Measurements from ENCODE around the gene PTPRE. TPM values are rescaled to one million over a fixed set of nuclear protein-coding genes. Genes with fewer than 3 reads are reported as not detected.
A peak's percentile ranks its signal among the peaks of the same experiment; 100 is the strongest.

Gene PTPRE, protein sequence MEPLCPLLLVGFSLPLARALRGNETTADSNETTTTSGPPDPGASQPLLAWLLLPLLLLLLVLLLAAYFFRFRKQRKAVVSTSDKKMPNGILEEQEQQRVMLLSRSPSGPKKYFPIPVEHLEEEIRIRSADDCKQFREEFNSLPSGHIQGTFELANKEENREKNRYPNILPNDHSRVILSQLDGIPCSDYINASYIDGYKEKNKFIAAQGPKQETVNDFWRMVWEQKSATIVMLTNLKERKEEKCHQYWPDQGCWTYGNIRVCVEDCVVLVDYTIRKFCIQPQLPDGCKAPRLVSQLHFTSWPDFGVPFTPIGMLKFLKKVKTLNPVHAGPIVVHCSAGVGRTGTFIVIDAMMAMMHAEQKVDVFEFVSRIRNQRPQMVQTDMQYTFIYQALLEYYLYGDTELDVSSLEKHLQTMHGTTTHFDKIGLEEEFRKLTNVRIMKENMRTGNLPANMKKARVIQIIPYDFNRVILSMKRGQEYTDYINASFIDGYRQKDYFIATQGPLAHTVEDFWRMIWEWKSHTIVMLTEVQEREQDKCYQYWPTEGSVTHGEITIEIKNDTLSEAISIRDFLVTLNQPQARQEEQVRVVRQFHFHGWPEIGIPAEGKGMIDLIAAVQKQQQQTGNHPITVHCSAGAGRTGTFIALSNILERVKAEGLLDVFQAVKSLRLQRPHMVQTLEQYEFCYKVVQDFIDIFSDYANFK
- total RNA-seq (2021; ENCODE audit: unreplicated experiment) (12.3 TPM), Bru-seq, nascent RNA (percentile 57 among the genes with signal in this experiment), BruChase-seq, experiment 1, labeled RNA remaining after a 6-hour chase (percentile 52 among the genes with signal in this experiment), BruChase-seq, experiment 2, labeled RNA remaining after a 2-hour chase (percentile 60 among the genes with signal in this experiment)
- polyA plus RNA-seq (2012): 8.7 and 10.1 TPM in 2 replicates
- long read RNA-seq, full-length matches to known transcripts: 7 of 20 reads
- long read RNA-seq, partial matches to known transcripts: 6 of 20 reads
- long read RNA-seq, other reads (novel, unspliced or antisense): 7 of 20 reads

DNA sequence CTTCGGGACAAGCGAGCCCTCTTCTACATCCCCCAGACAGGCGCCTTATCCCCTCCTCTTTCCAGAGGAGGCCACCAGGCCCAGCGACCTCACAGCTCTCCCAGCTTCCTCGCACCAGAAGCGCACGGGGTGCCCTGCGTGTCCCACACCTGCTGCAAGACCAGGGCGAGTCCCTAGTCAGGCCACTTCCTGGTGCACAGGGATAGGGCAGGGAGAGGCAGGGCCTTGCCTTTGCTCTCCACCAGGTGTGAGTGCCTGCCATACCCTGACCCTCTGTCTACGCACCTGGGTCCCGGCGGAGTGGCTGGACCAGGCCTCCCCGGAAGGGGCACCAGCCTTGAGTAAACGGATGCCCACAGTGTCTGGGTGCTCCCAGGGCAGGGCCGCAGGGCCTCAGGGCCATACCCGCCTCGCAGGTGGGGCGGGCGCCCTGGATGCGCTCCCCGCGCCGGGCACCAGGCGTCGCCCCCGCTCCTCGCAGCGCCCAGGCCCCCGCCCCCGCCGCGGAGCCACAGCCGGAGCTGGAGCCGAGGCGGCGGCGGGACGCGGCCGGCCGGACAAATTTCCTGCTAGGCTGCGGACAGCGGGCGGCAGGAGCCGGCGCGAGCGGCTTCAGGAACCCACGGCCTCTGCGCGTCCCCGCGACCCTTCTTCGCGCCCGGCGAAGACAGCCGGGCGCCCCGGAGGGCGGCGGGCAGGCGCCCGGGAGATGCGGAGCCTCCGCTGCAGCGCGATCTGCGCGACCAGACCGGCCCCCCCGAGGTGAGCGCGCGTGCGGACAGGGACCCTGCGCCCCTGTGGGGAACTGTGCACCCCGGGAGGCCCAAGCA lies at the start of gene PTPRE:
Gene PTPRE (plus strand): TSS at position 556 of the 830 bp plus-strand sequence. CDS start 133,779 bp downstream, outside the sequence.
- ChIA-PET POLR2A (interaction anchor here (1.0 to 1.8 kb wide), 3 partner anchors 102 to 163 kb away, joined by 3 to 11 read pairs (median 5); no protein-coding TSS in a partner anchor), CTCF (interaction anchor here (0.6 to 3.1 kb wide), 17 partner anchors 13 to 305 kb away, joined by 3 to 69 read pairs (median 4); no protein-coding TSS in a partner anchor), RAD21 (ENCODE audit: low non-redundant PET in 1 of 2, low total read pairs in 2 of 2, uncharacterized antibody in 2 of 2, unreplicated experiment in 2 of 2) (interaction anchor here (0.6 to 2.5 kb wide), 7 partner anchors 53 to 163 kb away, joined by 3 to 20 read pairs (median 4); no protein-coding TSS in a partner anchor)
- Histone ChIP-seq H2AFZ (ENCODE audit: low read depth, low read length, poor library complexity, severe bottlenecking) (peak within 1 kb of the TSS; percentile 69), H3K4me2 (ENCODE audit: low read length) (peak within 1 kb of the TSS; percentile 80), H3K79me2 (ENCODE audit: insufficient read depth, low read length) (no peaks in the 10 kb centered on the region), H3K9me2 (ENCODE audit: insufficient read depth) (no peaks in the 10 kb centered on the region), H3K4me3 (replicated peaks in 1 of 2; ENCODE audit: low read depth in 1 of 2, low read length in 2 of 2) (peak within 1 kb of the TSS; percentile 44 to 62), H3K36me3 (ENCODE audit: control insufficient read depth in 1 of 2, insufficient read depth in 2 of 2, low read length in 2 of 2) (no peaks in the 10 kb centered on the region), H3K27me3 (ENCODE audit: insufficient read depth, low read length) (no peaks in the 10 kb centered on the region), H3K27ac (ENCODE audit: low read depth, low read length) (peak within 1 kb of the TSS; percentile 56; the same call in 1 of the 2 replicates), H3K9ac (ENCODE audit: low read length) (peak within 1 kb of the TSS; percentile 61), H3K9me3 (ENCODE audit: control insufficient read depth in 1 of 2, insufficient read depth in 1 of 2, low read depth in 1 of 2, low read length in 2 of 2) (no peaks in the 10 kb centered on the region), H4K20me1 (ENCODE audit: insufficient read depth) (no peaks in the 10 kb centered on the region), H3K4me1 (ENCODE audit: control insufficient read depth in 1 of 2, insufficient read depth in 2 of 2, low read length in 2 of 2) (peaks cover 25 to 46% of the 10 kb centered on the region in 2 experiments)
- ATAC-seq (peak; percentile 92), DNase-seq (ENCODE audit: low read depth, low spot score) (peak; percentile 40)
- intact Hi-C loops (cut with micrococcal nuclease): loop anchor here (1.0 kb wide), 2 partner anchors 105 to 163 kb away; no protein-coding TSS in a partner anchor
- BruUV-seq (replicated peaks): no TSS peak
- no peak; the same call in 1 of the 2 replicates for TF ChIP-seq CBX3 (IDR thresholded peaks at IDR 0.05; ENCODE audit: low read depth)
- no peak for TF ChIP-seq ZNF274 (IDR thresholded peaks at IDR 0.05; ENCODE audit: low read depth, low read length)
- TF ChIP-seq EGR1 (IDR thresholded peaks at IDR 0.05; ENCODE audit: low read depth): peak; percentile 80
- TF ChIP-seq POLR2AphosphoS5 (IDR thresholded peaks at IDR 0.05; ENCODE audit: low read depth, low read length): peak; percentile 39
- TF ChIP-seq ZFX (IDR thresholded peaks at IDR 0.05): peak; percentile 88
- TF ChIP-seq, protein P1, sequence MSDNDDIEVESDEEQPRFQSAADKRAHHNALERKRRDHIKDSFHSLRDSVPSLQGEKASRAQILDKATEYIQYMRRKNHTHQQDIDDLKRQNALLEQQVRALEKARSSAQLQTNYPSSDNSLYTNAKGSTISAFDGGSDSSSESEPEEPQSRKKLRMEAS (IDR thresholded peaks at IDR 0.05): peak; percentile 57; the same call in 1 of the 2 replicates
- TF ChIP-seq EZH2phosphoT487 (IDR thresholded peaks at IDR 0.05; ENCODE audit: borderline replicate concordance): no peak
- TF ChIP-seq SP1 (IDR thresholded peaks at IDR 0.05; ENCODE audit: low read depth): no peak
- TF ChIP-seq, protein P2, sequence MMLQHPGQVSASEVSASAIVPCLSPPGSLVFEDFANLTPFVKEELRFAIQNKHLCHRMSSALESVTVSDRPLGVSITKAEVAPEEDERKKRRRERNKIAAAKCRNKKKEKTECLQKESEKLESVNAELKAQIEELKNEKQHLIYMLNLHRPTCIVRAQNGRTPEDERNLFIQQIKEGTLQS (IDR thresholded peaks at IDR 0.05): no peak
- TF ChIP-seq SIN3A (IDR thresholded peaks at IDR 0.05; ENCODE audit: low read depth): no peak
- TF ChIP-seq SRF (IDR thresholded peaks at IDR 0.05; ENCODE audit: low read depth): no peak
- no peak for TF ChIP-seq CEBPB (IDR thresholded peaks at IDR 0.05; ENCODE audit: low read depth)
- TF ChIP-seq ELF1 (IDR thresholded peaks at IDR 0.05; ENCODE audit: borderline replicate concordance, low read depth): no peak; the same call in 1 of the 2 replicates
- TF ChIP-seq, protein P3, sequence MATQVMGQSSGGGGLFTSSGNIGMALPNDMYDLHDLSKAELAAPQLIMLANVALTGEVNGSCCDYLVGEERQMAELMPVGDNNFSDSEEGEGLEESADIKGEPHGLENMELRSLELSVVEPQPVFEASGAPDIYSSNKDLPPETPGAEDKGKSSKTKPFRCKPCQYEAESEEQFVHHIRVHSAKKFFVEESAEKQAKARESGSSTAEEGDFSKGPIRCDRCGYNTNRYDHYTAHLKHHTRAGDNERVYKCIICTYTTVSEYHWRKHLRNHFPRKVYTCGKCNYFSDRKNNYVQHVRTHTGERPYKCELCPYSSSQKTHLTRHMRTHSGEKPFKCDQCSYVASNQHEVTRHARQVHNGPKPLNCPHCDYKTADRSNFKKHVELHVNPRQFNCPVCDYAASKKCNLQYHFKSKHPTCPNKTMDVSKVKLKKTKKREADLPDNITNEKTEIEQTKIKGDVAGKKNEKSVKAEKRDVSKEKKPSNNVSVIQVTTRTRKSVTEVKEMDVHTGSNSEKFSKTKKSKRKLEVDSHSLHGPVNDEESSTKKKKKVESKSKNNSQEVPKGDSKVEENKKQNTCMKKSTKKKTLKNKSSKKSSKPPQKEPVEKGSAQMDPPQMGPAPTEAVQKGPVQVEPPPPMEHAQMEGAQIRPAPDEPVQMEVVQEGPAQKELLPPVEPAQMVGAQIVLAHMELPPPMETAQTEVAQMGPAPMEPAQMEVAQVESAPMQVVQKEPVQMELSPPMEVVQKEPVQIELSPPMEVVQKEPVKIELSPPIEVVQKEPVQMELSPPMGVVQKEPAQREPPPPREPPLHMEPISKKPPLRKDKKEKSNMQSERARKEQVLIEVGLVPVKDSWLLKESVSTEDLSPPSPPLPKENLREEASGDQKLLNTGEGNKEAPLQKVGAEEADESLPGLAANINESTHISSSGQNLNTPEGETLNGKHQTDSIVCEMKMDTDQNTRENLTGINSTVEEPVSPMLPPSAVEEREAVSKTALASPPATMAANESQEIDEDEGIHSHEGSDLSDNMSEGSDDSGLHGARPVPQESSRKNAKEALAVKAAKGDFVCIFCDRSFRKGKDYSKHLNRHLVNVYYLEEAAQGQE (IDR thresholded peaks at IDR 0.05; ENCODE audit: low read depth): no peak
- TF ChIP-seq POLR2A (IDR thresholded peaks at IDR 0.05; ENCODE audit: borderline replicate concordance, extremely low read depth, insufficient read depth, insufficient read length): no peak
- TF ChIP-seq FOSL1 (IDR thresholded peaks at IDR 0.05; ENCODE audit: low read depth): no peak
- peak; percentile 93 for TF ChIP-seq RAD21 (IDR thresholded peaks at IDR 0.05; ENCODE audit: low read depth)
- TF ChIP-seq JUND (IDR thresholded peaks at IDR 0.05): no peak
- peak; percentile 37 for TF ChIP-seq YY1 (IDR thresholded peaks at IDR 0.05; ENCODE audit: extremely low read depth, insufficient replicate concordance, low read depth, low read length)
- TF ChIP-seq EZH2 (IDR thresholded peaks at IDR 0.05): no peak

All from HCT116 (cell line).